Transverse colon (tissue), 4 donors: ENCODE results near the gene PCBP3. TPM values are rescaled to one million over a fixed set of nuclear protein-coding genes. Genes with fewer than 3 reads are reported as not detected.

Experiments
- DNase-seq: peaks from one replicate; pipeline ENCODE4 v3.0.0-alpha.2; 2019
- H3K27ac ChIP-seq, 4 donors: fragments of 200-600 bp; sonication (generic); 2 replicates each; pipeline ENCODE4 v1.5.1; 2016 to 2018; ENCODE audit warnings: inconsistent platforms in 4 of 4
- H3K27me3 ChIP-seq: fragments of 200-600 bp; sonication (generic); 2 replicates; pipeline ENCODE4 v1.5.1; 2017; ENCODE audit warnings: inconsistent platforms
- H3K36me3 ChIP-seq, 4 donors: fragments of 200-600 bp; sonication (generic); 2 replicates each; pipeline ENCODE4 v1.5.1; 2017 to 2019; ENCODE audit warnings: inconsistent platforms in 4 of 4
- H3K4me1 ChIP-seq, 4 donors: fragments of 200-600 bp; sonication (generic); 2 replicates each; pipeline ENCODE4 v1.5.1; 2017 to 2020; ENCODE audit warnings: inconsistent platforms in 4 of 4
- H3K4me3 ChIP-seq, 4 donors: fragments of 200-600 bp; sonication (generic); 1 replicate in 1 of 4; 2 replicates in 3 of 4; pipeline versions ENCODE4 v1.5.1 to v1.6.1; 2017 to 2019; ENCODE audit warnings: inconsistent platforms in 4 of 4
- H3K9me3 ChIP-seq, 2 donors: fragments of 200-600 bp; sonication (generic); 2 replicates each; pipeline ENCODE4 v1.5.1; 2017 to 2019; ENCODE audit warnings: inconsistent platforms in 2 of 2
- CTCF ChIP-seq, 5 experiments: fragments of 200-600 bp in 3 of 5; fragments of 450-650 bp in 2 of 5; sonication (generic) in 3 of 5; IDR thresholded peaks; 1 replicate in 2 of 5; 2 replicates in 3 of 5; pipeline ENCODE4 v1.5.1; 2016 to 2017; ENCODE audit warnings: antibody characterized with exemption in 5 of 5, inconsistent platforms in 3 of 5, mild to moderate bottlenecking in 2 of 5, moderate library complexity in 1 of 5
- EP300 ChIP-seq: sonication (generic); formaldehyde crosslinking; IDR thresholded peaks from one replicate; pipeline ENCODE4 v1.6.1; 2017; ENCODE audit warnings: antibody characterized with exemption, low read depth
- POLR2A ChIP-seq: fragments of 450-650 bp; IDR thresholded peaks from one replicate; pipeline ENCODE4 v1.6.1; 2016; ENCODE audit warnings: antibody characterized with exemption, mild to moderate bottlenecking, moderate library complexity
- POLR2AphosphoS5 ChIP-seq, 3 donors: sonication (generic); formaldehyde crosslinking; IDR thresholded peaks; one replicate each; pipeline ENCODE4 v1.6.1; 2016; ENCODE audit warnings: antibody characterized with exemption in 3 of 3
- WGBS, 2 donors: methylation state at CpG; one replicate each; pipeline ENCODE4 v1.1.5; 2018; ENCODE audit warnings: low coverage in 1 of 2; 5-methylcytosine and 5-hydroxymethylcytosine counted together
- in situ Hi-C, 4 donors: fragments of 200-750 bp; cut with MboI; loops; one replicate each; pipeline versions ENCODE4 v1.15.0 to v1.15.1; 2017; ENCODE audit warnings: low sequenced_read_pairs in 3 of 4, low pct_ligation_motif_present in 1 of 4, low pct_unique_long_range_greater_than_20kb in 1 of 4
- intact Hi-C: fragments of 100-400 bp; cut with DNase I; formaldehyde crosslinking; loops from one replicate; pipeline ENCODE4 v1.15.1; 2023; ENCODE audit warnings: low total_unique reads
- total RNA-seq, 4 donors: library from RNA; depleted of rRNA; stranded (reverse); fragments of >200 nt; gene quantifications; one replicate each; pipeline ENCODE4 v1.1.0, GENCODE V29; 2016

PCBP3 gene
- total RNA-seq, 4 donors from 2014 or later = 0.80 to 7.8 (median 5.3) TPM

- Histone ChIP-seq H3K27ac (no peak overlapping the region), H3K36me3 (no peaks in the 10 kb centered on the region), H3K4me3 (no peak overlapping the region), H3K9me3 (no peaks in the 10 kb centered on the region), H3K4me1 (no peaks in the 10 kb centered on the region), H3K27me3 (no peaks in the 10 kb centered on the region)
- in situ Hi-C loops = no loop called here
- intact Hi-C loops = no loop called here
- DNase-seq = no peak
- 85% methylated on average over 15 of the region's 16 CpGs; no CpG with 5 or more reads in 1 of the 2 donors for WGBS, 2 donors
- TF ChIP-seq CTCF (IDR thresholded peaks at IDR 0.05) (no peak), POLR2AphosphoS5 (IDR thresholded peaks at IDR 0.05) (no peak), EP300 (no peak), POLR2A (no peak)
Measured at GRCh38 chr21:45912611-45913417, 269.3 kb downstream of the PCBP3 start.

- Histone ChIP-seq H3K4me1 (no peaks in the 10 kb centered on the region), H3K4me3 (no peak overlapping the region), H3K9me3 (no peaks in the 10 kb centered on the region), H3K36me3 (no peaks in the 10 kb centered on the region), H3K27me3 (no peaks in the 10 kb centered on the region), H3K27ac (no peak overlapping the region)
- 80% methylated on average over 3 of the region's 10 CpGs; no CpG with 5 or more reads in 1 of the 2 donors for WGBS, 2 donors
- TF ChIP-seq EP300 = no peak
- TF ChIP-seq POLR2AphosphoS5 (IDR thresholded peaks at IDR 0.05) = no peak
- TF ChIP-seq CTCF (IDR thresholded peaks at IDR 0.05) = no peak
- TF ChIP-seq POLR2A = no peak
- DNase-seq = no peak
- intact Hi-C loops (no loop called here), in situ Hi-C loops (no loop called here)
Measured at GRCh38 chr21:45913418-45913765, 269.9 kb downstream of the PCBP3 start.

GRCh38 chr21:45913886-45914285, 270.4 kb downstream of the PCBP3 start:
- WGBS, 2 donors = 90% methylated on average over 22 of the region's 22 CpGs; no CpG with 5 or more reads in 1 of the 2 donors
- in situ Hi-C loops = no loop called here

More at GRCh38 chr21:45913886-45914285, 270.4 kb downstream of the PCBP3 start:
- no peaks in the 10 kb centered on the region for H3K27me3 ChIP-seq
- H3K9me3 ChIP-seq = no peaks in the 10 kb centered on the region
- H3K36me3 ChIP-seq = no peaks in the 10 kb centered on the region
- H3K27ac ChIP-seq = no peak overlapping the region
- TF ChIP-seq EP300 = no peak
- no peak for TF ChIP-seq CTCF (IDR thresholded peaks at IDR 0.05)
- TF ChIP-seq POLR2AphosphoS5 (IDR thresholded peaks at IDR 0.05) = no peak
- intact Hi-C loops = no loop called here
- no peak for DNase-seq
- H3K4me1 ChIP-seq = no peaks in the 10 kb centered on the region
- H3K4me3 ChIP-seq = no peak overlapping the region
